Activated naive CD4-positive, alpha-beta T cell treated with anti-CD3 and anti-CD28 coated beads, Interleukin-2, amount 10 ng/mL, durations not matched to agents 7 days and 5 days (primary cell): ENCODE measurements around the gene OR12D2.
"Not testable (repeated sequence)": the region's sequence is repeated elsewhere in the genome, so short reads cannot be mapped to it uniquely, and the experiment has no call there.

Source experiments
- CTCF ChIA-PET: fragments of 350-600 bp; sonication (Branson Sonifier 250); formaldehyde crosslinking; loops from one replicate; lab custom pipeline; 2021; ENCODE audit warnings: antibody characterized with exemption; lab: Charles Lee
- DNase-seq: peaks from one replicate; pipeline ENCODE4 v3.0.0-alpha.2; 2020
- H3K27ac Mint-ChIP-seq: one replicate; pipeline ENCODE4 v1.8.0; 2021; ENCODE audit warnings: mild to moderate bottlenecking, moderate library complexity, mixed read lengths
- H3K27me3 Mint-ChIP-seq: one replicate; pipeline ENCODE4 v1.8.0; 2021; ENCODE audit warnings: mild to moderate bottlenecking, mixed read lengths
- H3K36me3 Mint-ChIP-seq: one replicate; pipeline ENCODE4 v1.8.0; 2021; ENCODE audit warnings: mixed read lengths
- H3K4me1 Mint-ChIP-seq: one replicate; pipeline ENCODE4 v1.8.0; 2021; ENCODE audit warnings: mixed read lengths
- H3K4me3 Mint-ChIP-seq: one replicate; pipeline ENCODE4 v1.8.0; 2021; ENCODE audit warnings: mild to moderate bottlenecking, moderate library complexity, mixed read lengths
- H3K9me3 Mint-ChIP-seq: one replicate; pipeline ENCODE4 v1.8.0; 2021; ENCODE audit warnings: mixed read lengths

OR12D2 gene

DNA sequence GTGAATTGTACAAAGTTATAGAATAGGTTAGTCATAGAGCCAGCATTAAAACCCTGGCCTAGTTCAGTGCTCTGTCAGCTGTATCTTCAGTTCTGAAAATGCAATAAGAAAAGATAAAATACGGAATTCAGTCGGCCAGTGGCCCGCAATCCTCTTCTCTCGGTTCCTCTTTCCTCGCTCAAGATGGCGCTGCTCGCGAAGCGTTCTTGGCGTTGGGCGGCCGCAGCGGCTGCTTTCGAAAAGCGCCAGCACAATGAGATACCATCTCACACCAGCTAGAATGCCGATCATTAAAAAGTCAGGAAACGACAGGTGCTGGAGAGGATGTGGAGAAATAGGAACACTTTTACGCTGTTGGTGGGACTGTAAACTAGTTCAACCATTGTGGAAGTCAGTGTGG, 41.3 kb downstream of the OR12D2 start:
- peaks cover 21% of the 10 kb centered on the region for H3K27me3 Mint-ChIP-seq
- DNase-seq, H3K36me3 Mint-ChIP-seq, H3K9me3 Mint-ChIP-seq, H3K4me3 Mint-ChIP-seq, H3K4me1 Mint-ChIP-seq, H3K27ac Mint-ChIP-seq, CTCF ChIA-PET: not testable (repeated sequence)

DNA sequence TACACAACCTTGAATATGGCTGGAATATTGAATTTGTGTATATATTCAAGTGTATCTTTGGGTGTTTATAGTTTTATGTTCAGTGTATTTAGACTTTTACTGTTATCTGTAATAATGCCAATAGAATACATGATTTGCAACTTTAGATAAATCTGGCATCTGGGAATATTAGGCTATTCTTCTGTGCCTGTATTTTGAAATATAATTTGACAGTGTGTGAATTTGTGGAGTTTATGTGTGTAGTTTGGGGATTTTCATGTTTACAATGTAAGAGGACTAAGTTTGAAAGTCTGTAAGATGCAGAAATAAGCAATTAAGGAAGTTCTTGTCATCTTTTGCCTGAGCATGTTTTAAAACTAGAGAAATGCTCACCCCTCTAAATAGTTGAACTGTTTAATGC, 43.6 kb downstream of the OR12D2 start, which contains the start of gene OR10C1:
Gene OR10C1 (plus strand): TSS at position 301 of the 400 bp plus-strand sequence. CDS start 710 bp downstream, outside the sequence.
- no peak within 1 kb of the TSS for H3K27ac Mint-ChIP-seq
- H3K4me1 Mint-ChIP-seq, result no peaks in the 10 kb centered on the region
- H3K36me3 Mint-ChIP-seq, result no peaks in the 10 kb centered on the region
- no peak for DNase-seq
- H3K9me3 Mint-ChIP-seq, result no peaks in the 10 kb centered on the region
- peaks cover 13% of the 10 kb centered on the region for H3K27me3 Mint-ChIP-seq
- no peak within 1 kb of the TSS for H3K4me3 Mint-ChIP-seq
- CTCF ChIA-PET, result no interaction called here

DNA sequence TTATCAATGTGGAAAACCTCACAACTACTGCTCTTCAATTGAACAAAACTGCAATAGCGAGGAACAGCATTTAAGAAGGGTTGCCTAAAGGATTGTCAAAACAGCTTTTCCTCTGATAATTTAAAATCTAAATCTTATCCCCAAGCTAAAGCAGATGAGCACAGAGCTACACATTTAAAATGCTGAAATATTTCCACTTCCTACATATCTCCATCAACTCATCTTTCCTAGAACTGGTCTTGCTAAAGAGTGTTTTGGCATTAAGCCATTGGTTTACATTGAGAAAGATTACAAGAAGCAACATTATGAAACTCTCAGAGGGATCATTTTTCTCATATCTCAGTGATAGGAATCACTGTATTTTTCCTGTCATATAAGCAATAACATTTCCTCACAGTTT, 47.3 kb downstream of the OR12D2 start:
- no peaks in the 10 kb centered on the region for H3K4me1 Mint-ChIP-seq
- CTCF ChIA-PET, result no interaction called here
- H3K4me3 Mint-ChIP-seq, result no peak overlapping the region
- no peaks in the 10 kb centered on the region for H3K36me3 Mint-ChIP-seq
- H3K27ac Mint-ChIP-seq, result no peak overlapping the region
- no peaks in the 10 kb centered on the region for H3K9me3 Mint-ChIP-seq
- DNase-seq, result no peak
- H3K27me3 Mint-ChIP-seq, result peaks cover 30% of the 10 kb centered on the region

DNA sequence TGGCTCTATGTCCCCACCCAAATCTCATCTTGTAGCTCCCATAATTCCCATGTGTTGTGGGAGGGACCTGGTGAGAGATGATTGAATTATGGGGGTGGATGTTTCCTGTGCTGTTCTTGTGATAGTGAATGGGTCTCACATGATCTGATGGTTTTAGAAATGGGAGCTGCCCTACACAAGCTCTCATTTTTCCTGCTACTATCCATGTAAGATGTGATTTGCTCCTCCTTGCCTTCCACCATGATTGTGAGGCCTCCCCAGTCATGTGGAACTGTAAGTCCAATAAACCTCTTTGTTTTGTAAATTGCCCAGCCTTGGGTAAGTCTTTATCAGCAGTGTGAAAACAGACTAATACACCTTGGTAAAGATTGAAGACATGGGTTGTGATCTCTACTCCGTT, 48.6 kb downstream of the OR12D2 start:
- H3K9me3 Mint-ChIP-seq, H3K36me3 Mint-ChIP-seq, CTCF ChIA-PET, H3K4me1 Mint-ChIP-seq, H3K27ac Mint-ChIP-seq, DNase-seq, H3K4me3 Mint-ChIP-seq: not testable (repeated sequence)
- peaks cover 30% of the 10 kb centered on the region for H3K27me3 Mint-ChIP-seq
